Activated T-helper 1 cell treated with anti-CD3 and anti-CD28 coated beads, Interleukin-12 subunit alpha, Interleukin-12 subunit beta, Interleukin-2, Interleukin-4 antibody, amounts not matched to agents 30 ng/mL and 10 ng/mL and 1 ng/mL, durations not matched to agents 14 hours and 24 hours and 36 hours (primary cell): ENCODE data around the gene ZNRF3. TPM values are rescaled to one million over a fixed set of nuclear protein-coding genes. Genes with fewer than 3 reads are reported as not detected.

Experiments
- DNase-seq: peaks from one replicate; pipeline ENCODE4 v3.0.0; 2021; ENCODE audit warnings: low spot score
- H3K27ac Mint-ChIP-seq: one replicate; pipeline ENCODE4 v1.8.0; 2021; ENCODE audit warnings: mild to moderate bottlenecking, mixed read lengths
- H3K27me3 Mint-ChIP-seq: one replicate; pipeline ENCODE4 v1.8.0; 2022; ENCODE audit warnings: mild to moderate bottlenecking, moderate library complexity, mixed read lengths; ENCODE audit not compliant: insufficient read depth
- H3K36me3 Mint-ChIP-seq: one replicate; pipeline ENCODE4 v1.8.0; 2021; ENCODE audit warnings: low read depth, mixed read lengths
- H3K4me1 Mint-ChIP-seq: one replicate; pipeline ENCODE4 v1.8.0; 2021; ENCODE audit warnings: low read depth, mixed read lengths
- H3K4me3 Mint-ChIP-seq: one replicate; pipeline ENCODE4 v1.8.0; 2021; ENCODE audit warnings: mild to moderate bottlenecking, moderate library complexity, mixed read lengths
- H3K9me3 Mint-ChIP-seq: one replicate; pipeline ENCODE4 v1.8.0; 2021; ENCODE audit warnings: mixed read lengths
- intact Hi-C: fragments of 100-400 bp; cut with micrococcal nuclease; formaldehyde crosslinking; loops from one replicate; pipeline ENCODE4 v1.15.1; 2024
- total RNA-seq: library from RNA; stranded (reverse); gene quantifications from 2 replicates; pipeline ENCODE4 v1.2.3, GENCODE V29; 2022

ZNRF3 gene
- total RNA-seq, 1 donor from 2014 or later, result 2.1 TPM

- Mint-ChIP-seq H3K27me3 (peaks cover 69% of the 10 kb centered on the region), H3K27ac (no peak overlapping the region), H3K4me1 (peaks cover 8% of the 10 kb centered on the region), H3K9me3 (no peaks in the 10 kb centered on the region), H3K36me3 (peaks cover 2% of the 10 kb centered on the region), H3K4me3 (no peak overlapping the region)
- intact Hi-C loops, result loop anchor here (10.0 kb wide), 1 partner anchor 377 kb away; the partner anchor contains the start of genes EWSR1 and RHBDD3
- no peak for DNase-seq
Measured at GRCh38 chr22:28887725-28888459, 4.5 kb downstream of the ZNRF3 start.

GRCh38 chr22:28889478-28890024 lies 6.2 kb downstream of the ZNRF3 start:
- peaks cover 5% of the 10 kb centered on the region for H3K4me1 Mint-ChIP-seq
- peaks cover 64% of the 10 kb centered on the region for H3K27me3 Mint-ChIP-seq
- peaks cover 2% of the 10 kb centered on the region for H3K36me3 Mint-ChIP-seq

GRCh38 chr22:28891156-28891733 lies 7.9 kb downstream of the ZNRF3 start:
- peaks cover 5% of the 10 kb centered on the region for H3K4me1 Mint-ChIP-seq
- no peaks in the 10 kb centered on the region for H3K9me3 Mint-ChIP-seq
- DNase-seq, result no peak
- peaks cover 48% of the 10 kb centered on the region for H3K27me3 Mint-ChIP-seq
- H3K27ac Mint-ChIP-seq, result no peak overlapping the region
- no peak overlapping the region for H3K4me3 Mint-ChIP-seq
- intact Hi-C loops, result no loop called here
- H3K36me3 Mint-ChIP-seq, result no peaks in the 10 kb centered on the region

More at GRCh38 chr22:28889478-28890024, 6.2 kb downstream of the ZNRF3 start:
- intact Hi-C loops, result loop anchor here (10.0 kb wide), 1 partner anchor 375 kb away; the partner anchor contains the start of genes EWSR1 and RHBDD3
- no peaks in the 10 kb centered on the region for H3K9me3 Mint-ChIP-seq
- no peak overlapping the region for H3K4me3 Mint-ChIP-seq
- no peak overlapping the region for H3K27ac Mint-ChIP-seq
- DNase-seq, result no peak

GRCh38 chr22:28892175-28892731 lies 8.9 kb downstream of the ZNRF3 start:
- H3K36me3 Mint-ChIP-seq, result no peaks in the 10 kb centered on the region
- intact Hi-C loops, result no loop called here
- no peaks in the 10 kb centered on the region for H3K9me3 Mint-ChIP-seq
- no peak overlapping the region for H3K27ac Mint-ChIP-seq
- no peak for DNase-seq
- peaks cover 45% of the 10 kb centered on the region for H3K27me3 Mint-ChIP-seq
- H3K4me1 Mint-ChIP-seq, result peaks cover 5% of the 10 kb centered on the region
- H3K4me3 Mint-ChIP-seq, result no peak overlapping the region

- Mint-ChIP-seq H3K27ac (no peak overlapping the region), H3K27me3 (peaks cover 43% of the 10 kb centered on the region), H3K36me3 (peaks cover 2% of the 10 kb centered on the region), H3K4me3 (no peak overlapping the region), H3K9me3 (no peaks in the 10 kb centered on the region), H3K4me1 (peaks cover 5% of the 10 kb centered on the region)
- intact Hi-C loops, result no loop called here
- no peak for DNase-seq
Measured at GRCh38 chr22:28893810-28894209, 10.4 kb downstream of the ZNRF3 start.

GRCh38 chr22:28894334-28894733 lies 11.0 kb downstream of the ZNRF3 start:
- Mint-ChIP-seq H3K4me1 (peaks cover 8% of the 10 kb centered on the region), H3K9me3 (no peaks in the 10 kb centered on the region), H3K36me3 (peaks cover 2% of the 10 kb centered on the region), H3K27ac (no peak overlapping the region), H3K27me3 (peaks cover 46% of the 10 kb centered on the region), H3K4me3 (no peak overlapping the region)
- DNase-seq, result no peak
- intact Hi-C loops, result no loop called here

GRCh38 chr22:28894807-28895206 lies 11.4 kb downstream of the ZNRF3 start:
- H3K27me3 Mint-ChIP-seq, result peaks cover 43% of the 10 kb centered on the region
- H3K36me3 Mint-ChIP-seq, result peaks cover 2% of the 10 kb centered on the region
- H3K9me3 Mint-ChIP-seq, result no peaks in the 10 kb centered on the region
- DNase-seq, result no peak
- intact Hi-C loops, result no loop called here
- peaks cover 5% of the 10 kb centered on the region for H3K4me1 Mint-ChIP-seq
- no peak overlapping the region for H3K4me3 Mint-ChIP-seq
- no peak overlapping the region for H3K27ac Mint-ChIP-seq

GRCh38 chr22:28896611-28897010 lies 13.2 kb downstream of the ZNRF3 start:
- H3K27ac Mint-ChIP-seq, result no peak overlapping the region
- DNase-seq, result no peak
- peaks cover 5% of the 10 kb centered on the region for H3K4me1 Mint-ChIP-seq
- intact Hi-C loops, result no loop called here
- peaks cover 45% of the 10 kb centered on the region for H3K27me3 Mint-ChIP-seq
- no peak overlapping the region for H3K4me3 Mint-ChIP-seq
- no peaks in the 10 kb centered on the region for H3K9me3 Mint-ChIP-seq
- peaks cover 2% of the 10 kb centered on the region for H3K36me3 Mint-ChIP-seq

- H3K4me1 Mint-ChIP-seq, result peaks cover 5% of the 10 kb centered on the region
- intact Hi-C loops, result no loop called here
- H3K36me3 Mint-ChIP-seq, result peaks cover 2% of the 10 kb centered on the region
- no peak overlapping the region for H3K4me3 Mint-ChIP-seq
- peaks cover 49% of the 10 kb centered on the region for H3K27me3 Mint-ChIP-seq
- no peaks in the 10 kb centered on the region for H3K9me3 Mint-ChIP-seq
- H3K27ac Mint-ChIP-seq, result no peak overlapping the region
- no peak for DNase-seq
Measured at GRCh38 chr22:28898233-28898629, 14.9 kb downstream of the ZNRF3 start.

- Mint-ChIP-seq H3K36me3 (peaks cover 2% of the 10 kb centered on the region), H3K4me1 (peaks cover 5% of the 10 kb centered on the region), H3K9me3 (no peaks in the 10 kb centered on the region), H3K27ac (no peak overlapping the region), H3K27me3 (peaks cover 57% of the 10 kb centered on the region), H3K4me3 (no peak overlapping the region)
- intact Hi-C loops, result no loop called here
- DNase-seq, result no peak
Measured at GRCh38 chr22:28899199-28899853, 16.0 kb downstream of the ZNRF3 start.

GRCh38 chr22:28900379-28900925 lies 17.1 kb downstream of the ZNRF3 start:
- Mint-ChIP-seq H3K4me3 (no peak overlapping the region), H3K36me3 (peaks cover 2% of the 10 kb centered on the region), H3K9me3 (no peaks in the 10 kb centered on the region), H3K4me1 (peaks cover 5% of the 10 kb centered on the region), H3K27ac (no peak overlapping the region), H3K27me3 (peaks cover 69% of the 10 kb centered on the region)
- intact Hi-C loops, result no loop called here
- no peak for DNase-seq

- Mint-ChIP-seq H3K27ac (no peak overlapping the region), H3K9me3 (no peaks in the 10 kb centered on the region), H3K4me3 (no peak overlapping the region), H3K4me1 (peaks cover 10% of the 10 kb centered on the region), H3K27me3 (peaks cover 73% of the 10 kb centered on the region), H3K36me3 (peaks cover 5% of the 10 kb centered on the region)
- no peak for DNase-seq
- intact Hi-C loops, result no loop called here
Measured at GRCh38 chr22:28902490-28902889, 19.1 kb downstream of the ZNRF3 start.
